ENCODE data around the gene PHF19.

DNA sequence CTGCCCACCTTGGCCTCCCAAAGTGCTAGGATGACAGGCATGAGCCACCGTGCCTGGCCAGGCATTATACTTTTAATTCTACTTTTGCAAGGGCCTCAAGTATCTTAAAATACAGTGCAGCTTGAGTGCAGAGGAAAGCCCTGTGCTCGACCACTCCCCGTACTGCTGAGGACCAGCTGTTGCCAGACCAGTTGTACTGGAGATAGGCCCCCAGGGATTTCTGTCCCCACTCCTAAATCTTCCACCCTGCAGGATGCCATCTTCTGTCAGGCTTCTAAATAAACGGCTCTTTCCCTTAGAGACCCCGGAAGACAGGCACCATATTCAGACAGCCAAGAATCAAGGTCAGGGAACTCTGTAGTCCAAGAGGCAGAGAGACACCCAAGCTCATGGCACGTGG is 17.6 kb downstream of the PHF19 start:
- TF ChIP-seq CTCF (IDR thresholded peaks at IDR 0.05), result no peak
- no peak for TF ChIP-seq POLR2A (IDR thresholded peaks at IDR 0.05)
